ENCODE results near the gene OGA.

GRCh38 chr10:101827919-101828600, 9.8 kb upstream of the OGA start:
- TF ChIP-seq CTCF (IDR thresholded peaks at IDR 0.05; ENCODE audit: poor library complexity) (no peak), EZH2 (IDR thresholded peaks at IDR 0.05; ENCODE audit: borderline replicate concordance) (no peak), EZH2phosphoT487 (IDR thresholded peaks at IDR 0.05; ENCODE audit: low read depth, severe bottlenecking, unreplicated experiment) (no peak)
